Fibroblast of gingiva (primary cell): ENCODE measurements around the gene POLR2F.
"Not testable (repeated sequence)": the region's sequence is repeated elsewhere in the genome, so short reads cannot be mapped to it uniquely, and the experiment has no call there.

Experiments
- DNase-seq: peaks from one replicate; pipeline ENCODE4 v3.0.0-alpha.2; 2011; ENCODE audit warnings: low read depth

The POLR2F gene

DNA sequence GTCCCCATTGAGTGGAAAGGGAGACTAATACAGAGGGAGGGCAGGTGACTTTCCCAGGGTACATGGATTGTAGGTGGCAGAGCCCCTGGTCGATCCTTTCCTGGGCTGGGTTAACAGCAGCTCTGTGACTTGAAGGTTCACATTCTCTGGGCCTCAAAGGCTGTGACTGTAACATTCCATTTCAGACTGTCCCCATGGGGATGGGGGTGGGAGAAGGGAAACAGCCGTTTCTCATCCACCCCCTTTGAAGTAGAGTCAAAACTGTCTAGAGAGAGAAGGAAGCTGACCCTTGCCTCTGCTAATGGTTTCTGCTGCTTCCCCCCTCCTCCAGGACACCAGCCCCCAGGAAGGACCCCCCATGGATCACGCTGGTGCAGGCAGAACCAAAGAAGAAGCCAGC, 28.2 kb upstream of the POLR2F start:
- DNase-seq = no peak

DNA sequence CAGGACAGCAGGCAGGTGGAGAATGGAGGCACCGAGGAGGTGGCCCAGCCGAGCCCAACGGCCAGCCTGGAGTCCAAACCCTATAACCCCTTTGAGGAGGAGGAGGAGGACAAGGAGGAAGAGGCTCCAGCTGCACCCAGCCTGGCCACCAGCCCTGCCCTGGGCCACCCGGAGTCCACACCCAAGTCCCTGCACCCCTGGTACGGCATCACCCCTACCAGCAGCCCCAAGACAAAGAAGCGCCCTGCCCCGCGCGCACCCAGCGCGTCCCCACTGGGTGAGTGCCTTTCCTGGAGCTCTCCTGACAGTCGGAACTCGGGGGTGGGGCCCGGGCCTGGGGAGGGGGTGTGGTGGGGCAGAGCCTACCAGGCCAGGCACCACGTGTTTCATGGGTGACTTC, 27.7 kb upstream of the POLR2F start:
- DNase-seq = no peak

DNA sequence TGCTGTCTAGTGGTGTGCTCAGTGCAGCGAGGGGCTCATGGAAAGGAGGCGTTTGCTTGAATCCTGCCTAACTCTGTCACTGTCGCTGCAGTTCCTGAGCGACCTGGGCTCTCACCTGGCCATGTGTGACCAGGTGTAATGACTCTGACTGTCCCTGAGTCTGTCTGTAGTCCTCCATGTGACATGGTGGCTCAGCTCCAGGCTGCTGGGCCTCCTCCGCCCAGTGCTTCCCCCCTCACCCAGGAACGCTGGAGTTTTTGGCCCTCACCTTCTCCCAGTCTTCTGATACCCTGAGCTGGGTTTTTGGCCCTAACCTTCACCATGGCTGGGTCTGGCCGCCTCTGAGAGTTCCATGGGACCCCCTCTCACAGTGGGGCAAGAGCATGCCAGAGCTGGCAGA, 27.1 kb upstream of the POLR2F start:
- no peak for DNase-seq

DNA sequence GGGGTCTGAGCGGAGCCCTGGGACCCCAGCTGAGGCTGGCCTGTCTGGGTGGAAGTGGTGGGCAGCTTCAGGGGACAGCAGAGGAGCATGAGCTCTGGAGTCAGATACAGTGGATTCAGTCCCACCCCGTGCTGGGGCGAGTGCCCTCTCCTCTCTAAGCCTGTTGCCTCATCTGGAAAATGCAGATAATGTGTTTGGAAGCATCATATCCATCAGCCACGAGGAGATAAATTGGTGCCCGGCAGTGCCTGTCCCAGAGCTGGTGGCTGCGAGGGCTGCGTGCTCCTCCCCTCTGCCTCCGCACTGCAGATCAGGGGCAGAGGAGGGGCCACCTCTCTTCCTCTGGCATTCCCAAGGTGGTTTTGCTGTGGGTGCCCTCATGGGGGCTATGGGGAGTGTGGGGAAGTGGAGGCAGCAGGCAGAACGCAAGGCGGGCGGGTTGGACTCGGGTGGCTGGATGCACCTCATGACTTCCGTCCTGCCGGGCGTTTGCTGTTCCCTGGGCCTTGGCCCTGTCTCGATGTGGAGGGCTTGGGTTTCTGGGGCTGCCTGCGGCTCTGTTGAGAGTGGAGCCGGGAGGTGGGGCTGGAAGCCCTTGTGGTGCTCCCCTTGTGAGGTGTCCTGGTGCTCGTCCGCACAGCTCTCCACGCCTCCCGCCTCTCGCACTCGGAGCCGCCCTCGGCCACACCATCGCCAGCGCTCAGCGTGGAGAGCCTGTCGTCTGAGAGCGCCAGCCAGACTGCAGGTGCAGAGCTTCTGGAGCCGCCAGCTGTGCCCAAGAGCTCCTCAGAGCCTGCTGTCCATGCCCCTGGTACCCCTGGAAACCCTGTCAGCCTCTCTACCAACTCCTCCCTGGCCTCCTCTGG, 26.5 kb upstream of the POLR2F start:
- DNase-seq = no peak

DNA sequence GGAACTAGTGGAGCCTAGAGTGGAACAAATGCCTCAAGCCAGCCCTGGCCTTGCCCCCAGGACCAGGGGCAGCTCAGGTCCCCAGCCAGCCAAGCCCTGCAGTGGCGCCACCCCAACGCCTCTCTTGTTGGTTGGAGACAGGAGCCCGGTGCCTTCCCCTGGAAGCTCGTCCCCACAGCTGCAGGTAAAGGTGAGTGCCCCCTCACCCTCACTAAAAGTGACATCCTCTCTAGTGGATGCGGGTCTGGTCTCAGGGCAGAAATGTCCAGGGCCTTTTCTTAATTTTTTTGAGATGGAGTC, 25.9 kb upstream of the POLR2F start:
- DNase-seq = no peak

DNA sequence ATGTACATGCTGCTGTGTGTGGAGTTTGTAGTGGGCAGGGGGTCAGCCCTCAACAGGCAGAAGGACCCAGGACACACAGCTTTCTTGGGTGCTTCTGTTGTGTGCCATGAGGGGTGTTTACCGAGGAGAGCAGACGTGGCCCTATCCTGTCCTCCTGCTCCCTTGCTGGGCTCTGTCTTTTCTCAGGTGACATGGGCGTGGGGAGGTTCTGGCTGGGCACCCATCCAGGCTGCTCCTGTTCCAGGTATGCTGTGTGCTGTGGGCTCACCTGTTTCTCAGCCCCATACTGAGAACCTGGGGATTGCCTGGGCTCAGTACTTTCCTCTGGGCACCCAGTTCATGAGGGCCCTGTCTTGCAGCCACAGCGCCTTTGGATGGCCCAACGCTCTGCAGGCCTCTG, 24.1 kb upstream of the POLR2F start:
- DNase-seq = no peak

DNA sequence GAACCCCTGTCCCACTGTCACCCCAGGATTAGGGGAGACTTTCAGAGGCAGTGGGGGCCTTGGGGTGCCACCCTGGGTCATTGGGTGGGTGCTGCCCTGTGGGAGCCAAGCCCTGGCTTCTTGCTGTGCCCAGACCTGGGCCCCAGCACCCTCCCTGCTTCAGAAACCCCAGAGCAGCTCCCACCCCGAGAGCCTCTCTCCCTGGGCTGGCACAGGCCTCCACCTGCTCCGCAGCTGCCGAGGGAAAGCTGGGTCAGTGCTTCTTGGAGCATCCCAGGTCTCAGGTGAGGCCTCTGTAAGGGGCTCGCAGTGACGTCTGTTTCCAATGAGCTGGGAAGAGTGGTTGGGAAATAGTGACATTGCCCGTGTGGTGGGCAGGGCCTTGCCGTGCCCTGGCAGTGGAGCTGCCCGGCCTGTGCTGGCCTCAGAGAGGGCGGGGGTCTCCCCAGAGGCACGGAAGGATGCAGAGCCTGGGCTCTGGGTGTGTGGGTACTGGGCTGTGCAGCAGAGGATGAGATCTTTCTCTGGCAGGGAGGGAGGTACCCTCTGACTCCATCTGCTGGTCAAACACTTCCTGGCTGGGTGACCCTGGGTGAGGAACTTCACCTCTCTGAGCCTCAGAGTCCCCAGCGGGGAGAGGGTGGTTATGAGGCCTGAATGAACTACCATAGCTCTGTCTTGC, 23.1 kb upstream of the POLR2F start:
- DNase-seq = peak; percentile 25

DNA sequence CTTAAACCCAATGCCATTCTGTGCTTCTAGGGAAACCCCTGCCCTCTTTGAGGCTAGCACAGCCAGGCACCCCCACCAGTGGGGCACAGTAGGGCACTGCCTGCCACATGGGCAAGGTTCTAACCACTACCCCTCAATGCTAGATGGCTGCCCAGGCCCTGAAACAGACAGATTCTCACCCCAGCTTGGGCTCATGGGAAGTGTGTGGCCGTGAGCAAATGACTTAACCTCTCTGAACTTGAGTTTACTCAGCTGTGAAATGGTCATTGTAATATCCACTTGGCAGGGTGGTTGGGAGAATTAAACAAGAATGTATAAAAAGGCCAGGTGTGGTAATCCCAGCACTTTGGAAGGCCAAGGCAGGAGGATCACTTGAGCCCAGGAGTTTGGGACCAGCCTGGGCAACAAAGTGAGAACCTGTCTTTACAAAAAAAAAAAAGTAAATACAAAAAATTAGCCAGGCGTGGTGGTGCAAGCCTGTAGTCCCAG, 22.5 kb upstream of the POLR2F start:
- DNase-seq = no peak

DNA sequence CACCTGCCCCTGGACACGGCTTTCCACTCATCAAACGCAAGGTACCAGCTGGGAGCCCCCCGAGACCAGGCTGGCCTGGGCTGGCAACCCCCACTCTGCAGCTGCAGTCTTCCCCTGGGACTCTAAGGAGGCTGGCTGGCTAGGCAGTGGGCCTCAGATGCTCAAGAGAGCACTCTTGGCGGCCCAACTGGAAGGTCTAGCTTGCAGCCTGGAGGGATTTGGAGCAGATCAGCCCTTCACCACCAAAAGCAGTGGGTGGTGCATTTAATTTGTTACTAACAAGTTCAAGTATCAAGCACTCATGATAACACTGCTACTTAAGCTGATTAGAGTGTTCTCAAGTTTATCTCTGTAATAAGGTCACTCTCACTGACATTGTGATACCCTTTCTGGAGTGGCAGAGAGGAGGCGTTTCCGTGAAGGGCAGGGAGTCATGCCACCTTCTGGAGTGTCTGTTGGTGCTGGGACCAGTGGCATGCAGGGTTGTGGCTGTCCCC, 21.6 kb upstream of the POLR2F start:
- DNase-seq = no peak

DNA sequence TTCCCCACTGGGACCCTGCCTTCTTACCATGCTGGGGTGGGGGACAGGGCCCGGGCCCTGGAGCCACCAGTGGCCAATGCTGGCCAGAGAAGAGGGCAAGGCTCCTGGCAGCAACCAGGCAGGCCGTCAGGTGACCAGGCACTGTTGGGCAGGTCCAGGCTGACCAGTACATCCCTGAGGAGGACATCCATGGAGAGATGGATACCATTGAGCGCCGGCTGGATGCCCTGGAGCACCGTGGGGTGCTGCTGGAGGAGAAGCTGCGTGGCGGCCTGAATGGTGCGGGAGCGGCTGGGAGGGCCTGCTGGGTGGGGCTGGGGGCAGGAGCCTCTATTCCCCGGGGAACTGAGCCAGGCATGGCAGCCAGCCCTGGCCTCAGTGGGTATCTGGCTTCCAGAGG, 21.1 kb upstream of the POLR2F start:
- DNase-seq = no peak

DNA sequence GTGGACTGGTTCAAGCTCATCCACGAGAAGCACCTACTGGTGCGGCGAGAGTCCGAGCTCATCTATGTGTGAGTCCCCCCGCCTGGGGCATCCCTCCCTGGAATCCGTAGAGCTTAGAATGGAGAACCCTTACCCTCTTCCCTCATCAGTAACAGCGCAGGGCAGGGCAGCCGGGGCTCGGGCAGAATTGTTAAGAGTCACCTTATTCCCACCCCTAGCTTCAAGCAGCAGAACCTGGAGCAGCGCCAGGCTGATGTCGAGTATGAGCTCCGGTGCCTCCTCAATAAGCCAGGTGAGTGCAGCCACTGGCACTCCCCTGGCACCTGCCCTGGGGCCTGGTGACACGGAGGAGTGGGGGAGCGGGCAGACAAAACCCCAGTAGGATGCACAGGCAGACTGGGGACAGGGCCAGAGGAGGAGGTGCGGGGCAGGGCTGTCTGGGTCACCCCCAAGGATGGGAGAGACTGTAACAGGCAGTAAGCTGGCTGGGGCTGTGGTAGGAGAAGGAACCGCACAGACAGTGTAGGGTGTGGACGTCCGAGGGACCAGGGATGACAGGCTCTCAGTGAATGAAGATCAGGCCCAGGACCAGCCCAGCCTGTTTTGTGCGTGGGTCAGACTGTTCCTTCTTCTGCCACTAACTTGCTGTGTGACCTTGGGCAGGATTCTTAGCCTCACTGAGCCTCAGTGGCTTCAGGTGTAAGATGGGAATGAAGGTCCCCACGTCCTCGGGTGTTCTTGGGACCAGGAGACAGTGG, 20.5 kb upstream of the POLR2F start:
- no peak for DNase-seq

DNA sequence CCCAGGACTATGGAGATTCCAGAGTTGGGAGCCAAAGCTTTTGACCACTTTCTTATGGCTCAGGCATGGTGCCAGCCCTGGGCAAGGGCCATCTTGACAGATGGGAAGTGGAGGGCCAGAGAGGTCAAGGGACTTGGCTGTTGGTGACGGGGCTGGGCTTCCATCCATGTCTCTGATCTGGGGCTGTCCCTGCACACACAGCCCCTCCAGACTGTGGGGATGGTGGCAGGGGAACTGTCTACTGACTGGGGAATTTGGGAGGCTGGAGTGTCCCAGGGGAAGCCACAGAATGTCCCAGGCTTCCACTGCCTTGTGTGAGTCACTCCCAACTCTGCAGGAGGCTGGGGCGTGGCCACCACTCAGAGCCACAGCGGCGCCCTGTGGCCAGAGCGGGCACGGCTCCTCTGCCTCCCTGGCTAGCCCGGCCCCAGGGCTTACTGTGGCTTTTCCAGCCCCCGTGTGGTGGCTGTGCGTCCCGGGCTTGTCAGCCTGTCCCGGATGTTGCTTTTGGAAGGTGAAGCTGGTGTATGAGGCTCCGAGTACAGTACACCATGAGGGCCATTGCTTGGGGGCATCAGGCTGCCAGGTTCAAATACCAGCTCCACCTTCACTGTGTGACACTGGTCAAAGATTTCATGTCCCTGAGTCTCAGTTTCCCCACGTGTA, 19.7 kb upstream of the POLR2F start:
- DNase-seq = peak; percentile 93

DNA sequence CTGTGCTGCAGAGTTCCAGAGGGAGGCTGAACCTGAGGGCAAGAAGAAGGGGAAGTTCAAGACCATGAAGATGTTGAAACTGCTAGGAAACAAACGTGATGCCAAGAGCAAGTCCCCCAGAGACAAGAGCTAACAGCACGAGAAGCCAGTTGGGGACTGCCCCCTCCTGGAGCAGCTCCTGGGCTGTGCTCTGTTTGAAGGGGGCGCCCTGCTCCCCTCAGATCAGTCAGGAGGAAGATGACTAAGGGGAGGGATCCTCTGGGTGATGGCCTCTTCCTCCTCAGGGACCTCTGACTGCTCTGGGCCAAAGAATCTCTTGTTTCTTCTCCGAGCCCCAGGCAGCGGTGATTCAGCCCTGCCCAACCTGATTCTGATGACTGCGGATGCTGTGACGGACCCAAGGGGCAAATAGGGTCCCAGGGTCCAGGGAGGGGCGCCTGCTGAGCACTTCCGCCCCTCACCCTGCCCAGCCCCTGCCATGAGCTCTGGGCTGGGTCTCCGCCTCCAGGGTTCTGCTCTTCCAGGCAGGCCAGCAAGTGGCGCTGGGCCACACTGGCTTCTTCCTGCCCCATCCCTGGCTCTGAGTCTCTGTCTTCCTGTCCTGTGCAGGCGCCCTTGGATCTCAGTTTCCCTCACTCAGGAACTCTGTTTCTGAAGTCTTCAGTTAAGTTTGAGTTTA, 12.7 kb upstream of the POLR2F start:
- peak; percentile 26 for DNase-seq

DNA sequence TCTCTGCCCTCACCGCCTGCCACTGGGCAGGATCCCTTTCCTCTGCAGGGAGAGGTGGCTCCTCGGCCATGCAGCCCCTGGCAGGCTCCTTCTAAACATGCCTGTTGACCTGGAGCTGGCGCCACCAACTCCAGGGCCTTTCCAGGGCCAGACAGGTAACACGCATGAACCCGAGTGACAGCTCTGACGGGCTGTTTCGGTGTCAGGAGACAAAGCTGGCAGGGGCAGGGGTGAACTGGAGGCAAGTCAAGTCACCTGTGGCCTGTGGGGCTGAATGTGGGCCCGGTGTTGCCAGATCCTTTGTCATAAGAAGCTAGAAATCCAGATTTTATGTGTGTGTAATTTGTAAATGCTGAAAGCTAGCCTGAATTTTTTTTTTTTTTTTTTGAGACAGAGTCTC, 11.4 kb upstream of the POLR2F start:
- no peak for DNase-seq

DNA sequence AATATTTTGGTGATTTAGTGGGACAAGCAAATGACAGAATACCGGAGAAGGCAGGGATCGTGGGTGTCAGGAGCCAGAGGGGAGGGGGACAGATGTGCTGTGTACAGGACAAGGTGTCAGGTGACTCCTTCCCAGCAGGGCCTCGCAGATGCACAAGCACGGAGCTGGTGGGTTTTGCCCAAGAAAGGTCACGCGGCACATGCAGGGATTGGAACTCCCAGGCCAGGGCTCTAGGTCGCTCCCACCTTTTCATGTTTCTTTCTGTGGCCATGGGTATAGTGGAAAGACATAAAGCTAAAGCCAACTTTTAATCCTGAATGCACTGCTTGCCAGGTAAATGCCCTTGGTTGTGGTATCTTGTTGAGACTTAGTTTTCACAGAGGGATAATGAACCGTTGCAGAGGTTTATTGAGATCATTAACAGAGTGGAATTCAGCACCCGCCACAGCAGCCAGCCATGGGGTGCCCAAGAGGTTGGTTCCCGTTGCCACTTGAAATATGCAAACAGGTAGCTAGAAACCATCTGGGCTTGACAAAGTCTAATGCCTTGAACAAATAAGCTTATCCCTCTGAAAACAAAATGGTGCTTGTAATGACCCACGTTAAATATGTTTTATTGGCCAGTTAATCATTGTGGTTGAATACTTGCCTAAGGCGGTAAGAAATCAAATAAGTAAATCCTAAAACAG, 10.2 kb upstream of the POLR2F start:
- DNase-seq = no peak

DNA sequence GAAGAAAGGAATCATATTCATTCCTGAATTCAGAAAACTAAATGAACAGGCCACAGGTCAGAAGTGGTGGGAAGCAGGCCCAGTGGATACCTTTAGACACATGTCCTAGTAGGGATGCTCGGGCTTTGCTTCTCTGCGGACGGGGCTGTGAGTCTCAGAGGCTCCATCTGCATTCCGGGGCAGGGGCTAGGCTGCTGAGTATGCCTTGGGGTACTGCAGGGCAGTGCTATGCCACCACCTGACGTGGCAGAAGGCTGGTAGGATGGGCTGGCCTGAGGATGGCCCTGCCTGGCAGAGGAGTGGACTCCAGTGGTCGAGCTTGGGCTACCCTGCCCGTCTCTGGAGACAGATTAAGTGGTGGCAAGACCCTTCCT, 9.7 kb upstream of the POLR2F start:
- DNase-seq = no peak

DNA sequence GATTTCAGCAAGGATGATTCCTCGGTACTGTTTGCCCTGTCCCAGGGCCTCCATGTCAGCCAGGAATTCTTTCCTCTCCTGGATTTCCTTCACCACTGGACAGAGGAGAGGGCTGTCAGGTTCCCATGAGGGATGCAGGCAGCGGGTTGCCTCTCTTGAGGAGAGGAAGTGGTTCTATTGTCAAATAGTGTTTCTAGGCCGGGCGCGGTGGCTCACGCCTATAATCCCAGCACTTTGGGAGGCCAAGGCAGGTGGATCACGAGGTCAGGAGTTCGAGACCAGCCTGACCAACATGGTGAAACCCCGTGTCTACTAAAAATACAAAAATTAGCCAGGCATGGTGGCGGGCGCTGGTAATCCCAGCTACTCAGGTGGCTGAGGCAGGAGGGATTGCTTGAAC, 9.1 kb upstream of the POLR2F start:
- not testable (repeated sequence) for DNase-seq

DNA sequence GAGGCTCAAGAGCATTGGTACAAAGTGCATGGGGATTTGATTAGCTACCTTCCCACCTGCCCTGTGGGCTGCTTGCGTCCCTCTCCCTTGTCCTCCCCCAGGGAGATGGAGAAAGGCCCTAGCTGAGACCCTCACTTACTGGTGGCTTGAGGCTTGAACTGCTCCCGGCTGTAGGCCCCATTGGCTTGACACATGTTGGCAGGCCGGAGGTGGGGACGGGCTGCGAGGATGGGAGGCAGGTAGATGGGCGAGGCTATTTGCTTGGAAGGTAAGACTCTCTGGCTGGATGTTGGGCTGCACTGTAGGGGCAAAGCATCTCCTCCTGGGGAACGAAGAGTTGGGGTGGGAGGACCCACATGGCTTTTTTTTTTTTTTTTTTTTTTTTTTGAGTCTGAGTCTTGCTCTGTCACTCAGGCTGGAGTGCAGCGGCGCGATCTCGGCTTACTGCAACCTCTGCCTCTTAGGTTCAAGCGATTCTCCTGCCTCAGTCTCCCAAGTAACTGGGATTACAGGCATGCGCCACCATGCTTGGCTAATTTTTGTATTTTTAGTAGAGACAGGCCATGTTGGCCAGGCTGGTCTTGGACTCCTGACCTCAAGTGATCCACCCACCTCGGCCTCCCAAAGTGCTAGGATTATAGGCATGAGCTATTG, 6.2 kb upstream of the POLR2F start:
- not testable (repeated sequence) for DNase-seq

DNA sequence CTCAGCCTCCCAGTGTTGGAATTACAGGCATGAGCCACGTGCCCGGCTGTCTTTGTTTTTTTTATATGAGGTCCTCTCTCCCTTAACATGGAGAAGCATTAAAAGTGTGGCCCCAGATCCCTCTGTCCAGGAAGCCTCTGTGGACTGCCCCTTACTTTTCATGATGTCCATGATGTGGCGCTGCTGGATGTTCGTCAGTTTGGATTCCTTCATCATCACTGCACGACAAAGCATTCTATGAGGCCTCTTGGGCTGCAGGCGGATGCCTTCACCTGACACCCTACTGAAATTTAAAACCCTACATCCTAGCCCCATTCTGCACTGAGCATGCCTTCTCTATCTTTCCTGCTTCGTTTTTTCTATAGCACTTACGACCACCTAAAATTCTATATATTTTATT, 2.2 kb upstream of the POLR2F start:
- DNase-seq = no peak

DNA sequence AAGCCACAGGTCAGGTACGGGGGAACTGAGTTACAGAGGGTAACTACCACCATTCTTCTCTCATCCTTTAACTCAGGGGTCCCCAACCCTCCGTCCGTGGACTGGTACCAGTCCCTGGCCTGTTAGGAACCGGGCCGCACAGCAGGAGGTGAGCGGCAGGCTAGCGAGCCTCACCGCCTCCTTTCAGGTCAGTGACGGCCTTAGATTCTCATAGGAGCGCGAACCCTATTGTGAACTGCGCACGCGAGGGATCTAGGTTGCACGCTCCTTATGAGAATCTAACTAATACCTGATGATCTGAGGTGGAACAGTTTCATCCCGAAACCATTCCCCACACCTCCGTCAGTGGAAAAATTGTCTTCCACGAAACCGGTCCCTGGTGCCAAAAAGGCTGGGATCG, 870 bp upstream of the POLR2F start:
- DNase-seq = not testable (repeated sequence)

DNA sequence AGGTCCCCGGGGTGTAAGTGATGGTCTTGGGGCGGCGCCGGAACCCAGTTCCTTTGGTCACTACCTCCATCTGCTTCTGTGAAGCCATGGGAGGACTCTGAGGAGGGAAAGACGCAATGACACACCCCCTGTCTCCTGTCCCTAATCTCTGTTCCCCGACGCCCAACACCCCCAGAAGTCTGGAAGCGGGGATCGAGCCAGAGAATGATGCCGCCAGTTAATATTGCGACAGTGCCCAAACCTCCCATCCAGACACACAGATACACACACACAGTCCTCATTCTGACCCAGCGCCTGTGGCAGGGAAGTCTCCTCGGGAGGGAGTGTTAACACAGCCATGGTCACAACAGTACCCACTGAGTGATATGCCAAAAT, 450 bp upstream of the POLR2F start:
- no peak for DNase-seq
